GM12891 (cell line): ENCODE results near the gene GTPBP1.

Experiments used
- POLR2A ChIP-seq: IDR thresholded peaks from 2 replicates; pipeline ENCODE4 v1.6.1; 2011; ENCODE audit warnings: low read depth, low read length, control low read depth
- POLR2AphosphoS5 ChIP-seq: IDR thresholded peaks from 2 replicates; pipeline ENCODE4 v1.6.1; 2011; ENCODE audit warnings: low read depth, low read length, control low read depth
- SPI1 ChIP-seq: IDR thresholded peaks from 2 replicates; pipeline ENCODE4 v1.6.1; 2011; ENCODE audit warnings: low read depth, low read length, control low read depth

GRCh38 chr22:38734421-38735100 lies 28.8 kb downstream of the GTPBP1 start:
- no peak for TF ChIP-seq POLR2AphosphoS5
- TF ChIP-seq POLR2A, result no peak
- TF ChIP-seq SPI1, result no peak
